ENCODE measurements around the gene RPS27A. TPM values are rescaled to one million over a fixed set of nuclear protein-coding genes. Genes with fewer than 3 reads are reported as not detected.

RPS27A gene
- total and polyA plus RNA-seq, 10 of the 15 experiments (the other 5 are each of a cell fraction or from before 2014, with no cell fraction given): 1,460 to 4,705 (median 1,996) TPM

- no peak overlapping the region for H3K27ac ChIP-seq (ENCODE audit: control insufficient read depth, insufficient read depth)
- FAIRE-seq (no peak), ATAC-seq (no peak), DNase-seq (ENCODE audit: low read depth, low spot score) (no peak)
- in situ Hi-C loops (cut with MboI) (no loop called here), intact Hi-C loops (cut with micrococcal nuclease; ENCODE audit: unreplicated experiment) (no loop called here)
- H3K4me2 ChIP-seq (ENCODE audit: control insufficient read depth, insufficient read depth): no peak overlapping the region
- SMC1A ChIA-PET (ENCODE audit: uncharacterized antibody, unreplicated experiment): no interaction called here
- H3K4me1 ChIP-seq (ENCODE audit: control insufficient read depth, insufficient read depth, low read length): no peaks in the 10 kb centered on the region
- H3K9ac ChIP-seq (ENCODE audit: control insufficient read depth, insufficient read depth, low read length): no peak overlapping the region
- H4K20me1 ChIP-seq (ENCODE audit: control insufficient read depth, insufficient read depth): no peaks in the 10 kb centered on the region
- RAD21 ChIA-PET (ENCODE audit: unreplicated experiment): no interaction called here
- WGBS (ENCODE audit: insufficient coverage, insufficient replicate concordance, low lambda C conversion rate, missing lambda C conversion rate): 91% methylated on average over 2 of the region's 2 CpGs
- no peaks in the 10 kb centered on the region for H3K36me3 ChIP-seq (ENCODE audit: control insufficient read depth in 2 of 2, insufficient read depth in 2 of 2, low read length in 1 of 2)
- no TSS peak for BruUV-seq (replicated peaks)
- POLR2A ChIA-PET: no interaction called here
- no peaks in the 10 kb centered on the region for H3K79me2 ChIP-seq (ENCODE audit: control insufficient read depth, insufficient read depth, low read length)
- TF ChIP-seq MEF2A (IDR thresholded peaks at IDR 0.05; ENCODE audit: insufficient read depth, low read depth, low read length): no peak
- no peak for TF ChIP-seq HCFC1 (IDR thresholded peaks at IDR 0.05; ENCODE audit: low read length)
- no peak for TF ChIP-seq EP300 (IDR thresholded peaks at IDR 0.05; ENCODE audit: borderline replicate concordance in 1 of 2, control insufficient read depth in 1 of 2, low read depth in 2 of 2, low read length in 2 of 2)
- TF ChIP-seq TCF7 (IDR thresholded peaks at IDR 0.05; ENCODE audit: borderline replicate concordance): no peak
- TF ChIP-seq POLR2AphosphoS5 (IDR thresholded peaks at IDR 0.05; ENCODE audit: low read length): no peak
- no peak for TF ChIP-seq MTA3 (IDR thresholded peaks at IDR 0.05; ENCODE audit: borderline replicate concordance, low read length)
- no peak for TF ChIP-seq IRF4 (IDR thresholded peaks at IDR 0.05; ENCODE audit: low read depth, low read length)
- TF ChIP-seq CUX1 (IDR thresholded peaks at IDR 0.05; ENCODE audit: insufficient replicate concordance, low read depth, low read length): no peak
- no peak for TF ChIP-seq HDAC2 (IDR thresholded peaks at IDR 0.05)
- no peak for TF ChIP-seq POLR2A (IDR thresholded peaks at IDR 0.05; ENCODE audit: low read depth, low read length)
- no peak for TF ChIP-seq SUPT20H (IDR thresholded peaks at IDR 0.05; ENCODE audit: borderline replicate concordance, control insufficient read depth, low read depth, low read length)
- no peak for TF ChIP-seq RELA (IDR thresholded peaks at IDR 0.05; ENCODE audit: borderline replicate concordance, partially characterized antibody)
- no peak for TF ChIP-seq CTCF (IDR thresholded peaks at IDR 0.05 in 2 of 3, conservative IDR thresholded peaks at IDR 0.05 in 1 of 3; ENCODE audit: control insufficient read depth in 2 of 3, extremely low read depth in 1 of 3, insufficient read depth in 1 of 3, low read depth in 3 of 3, low read length in 3 of 3)
- TF ChIP-seq SIX5 (IDR thresholded peaks at IDR 0.05; ENCODE audit: low read depth, low read length, severe bottlenecking): no peak
- TF ChIP-seq POLR2AphosphoS2 (IDR thresholded peaks at IDR 0.05; ENCODE audit: low read depth, low read length): no peak
- TF ChIP-seq ZNF622 (IDR thresholded peaks at IDR 0.05): no peak
- H3K9me3 ChIP-seq (replicated peaks; ENCODE audit: control insufficient read depth, insufficient read depth, low read length): no peaks in the 10 kb centered on the region
- no peak overlapping the region for H3K4me3 ChIP-seq
- no peaks in the 10 kb centered on the region for H3K27me3 ChIP-seq (replicated peaks in 1 of 2; ENCODE audit: control insufficient read depth in 2 of 2, insufficient read depth in 2 of 2, low read length in 1 of 2)
- H2AFZ ChIP-seq (ENCODE audit: control insufficient read depth, low read depth, low read length): no peak overlapping the region
- CTCF ChIA-PET: no interaction called here
These were observed 36.0 kb upstream of the RPS27A start for GRCh38 chr2:55196526-55196925.

All from GM12878 (cell line).